Heart right ventricle (tissue), 16 donors: ENCODE data around the gene LARP6. TPM values are rescaled to one million over a fixed set of nuclear protein-coding genes. Genes with fewer than 3 reads are reported as not detected.

ENCODE experiments used
- ATAC-seq, 8 donors: fragments of 200-7000 bp; cut with Tn5 transposase; one replicate each; pipeline ENCODE4 v1.9.1; 2020; ENCODE audit warnings: mild to moderate bottlenecking in 8 of 8, moderate library complexity in 8 of 8, moderate number of reproducible peaks in 1 of 8
- DNase-seq, 2 donors: peaks; one replicate each; pipeline ENCODE4 v3.0.0-alpha.2; 2020
- H3K27ac ChIP-seq, 10 donors: fragments of 200-600 bp; sonication (generic) in 2 of 10; one replicate each; pipeline versions ENCODE4 v1.5.0 to v1.8.0; 2020 to 2022; ENCODE audit warnings: mild to moderate bottlenecking in 3 of 10
- H3K27me3 ChIP-seq, 7 donors: fragments of 200-600 bp; one replicate each; pipeline ENCODE4 v1.8.0; 2021 to 2022; ENCODE audit warnings: mild to moderate bottlenecking in 2 of 7
- H3K36me3 ChIP-seq, 9 donors: fragments of 200-600 bp; sonication (generic) in 1 of 9; one replicate each; pipeline versions ENCODE4 v1.5.0 to v1.8.0; 2020 to 2022; ENCODE audit warnings: mild to moderate bottlenecking in 2 of 9
- H3K4me1 ChIP-seq, 9 donors: fragments of 200-600 bp; sonication (generic) in 1 of 9; one replicate each; pipeline versions ENCODE4 v1.5.0 to v1.8.0; 2020 to 2022; ENCODE audit warnings: mild to moderate bottlenecking in 4 of 9
- H3K4me3 ChIP-seq, 10 donors: fragments of 200-600 bp; sonication (generic) in 2 of 10; one replicate each; pipeline versions ENCODE4 v1.5.0 to v1.8.0; 2020 to 2022; ENCODE audit warnings: mild to moderate bottlenecking in 7 of 10, moderate library complexity in 2 of 10
- H3K9me3 ChIP-seq, 11 donors: fragments of 200-600 bp in 10 of 11; sonication (generic) in 2 of 11; one replicate each; pipeline versions ENCODE4 v1.5.0 to v1.8.0; 2013 to 2022; ENCODE audit warnings: mild to moderate bottlenecking in 2 of 11, control low read depth in 1 of 11, moderate library complexity in 1 of 11
- CTCF ChIP-seq, 9 donors: fragments of 200-600 bp; sonication (generic) in 2 of 9; IDR thresholded peaks; one replicate each; pipeline versions ENCODE4 v1.5.0 to v1.8.0; 2021 to 2022; ENCODE audit warnings: antibody characterized with exemption in 9 of 9, mild to moderate bottlenecking in 5 of 9, moderate library complexity in 1 of 9
- WGBS, 2 donors: extraction: QIAGEN DNeasy Blood & Tissue Kit; methylation state at CpG; one replicate each; pipeline ENCODE4 v1.1.7; 2013; ENCODE audit warnings: inconsistent platforms in 1 of 2; 5-methylcytosine and 5-hydroxymethylcytosine counted together
- intact Hi-C, 10 donors: fragments of 100-400 bp; cut with DNase I; formaldehyde crosslinking; loops; one replicate each; pipeline versions ENCODE4 v1.11.1 to v1.14.2; 2022
- polyA plus RNA-seq, 2 donors: library from polyadenylated mRNA; stranded (reverse); fragments of 200-250 nt; gene quantifications; one replicate each; pipeline ENCODE4 v1.2.3, GENCODE V29; 2013
- total RNA-seq, 10 donors: library from RNA; stranded (reverse); fragmentation: NEBNext Ultra II Directional in 3 of 10; extraction: Animal tissue kit (Norgen Biotek cat#: 25700) in 3 of 10; gene quantifications; one replicate each; pipeline versions ENCODE4 v1.2.1 to v1.2.4, GENCODE V29; 2021 to 2023
- donor health status: Arrhythmogenic right ventricular cardiomyopathy.
- donor health status: ischemic (EF 13 %, LVEDD 7.1; RV severe dilation, severe dysfunction).
- donor health status: healthy with polysubstance abuse.
- donor health status: DM: no; HTN: yes; CAD: no.
- donor health status: DM: no; HTN: no; CAD: no.
- donor health status: ischemic (EF 25% LVEDD 6.9; RV normal size, moderate dysfunction).
- donor health status: ischemic (EF 25% LVEDD 5.7; RV mildly dilated, moderate dysfunction).
- donor health status: healthy.
- donor health status: DM: yes; HTN: yes; CAD: no.
- donor health status: Ischemic cardiomyopathy.
- donor health status: ischemic (EF 35%, LVEDD 5.7; RV mildly dilated, moderate dysfunction).
- donor health status: nonischemic (EF 11% LVEDD 7.7; RV severe dilation, severe dysfunction).
- donor health status: DM: yes; HTN: yes; CAD: no.
- donor health status: PGD.
- donor health status: ischemic (EF 29% LVEDD 5.4; RV normal size, mild dysfunction).
- donor health status: nonischemic (EF 23%, LVEDD 6.1; RV moderate dilation, normal function).

LARP6 gene
- total and polyA plus RNA-seq, 12 donors, result 22.8 to 86.2 (median 38.9) TPM

GRCh38 chr15:70783610-70784022 is 70.3 kb downstream of the LARP6 start:
- no peaks in the 10 kb centered on the region for H3K27me3 ChIP-seq
- DNase-seq, result no peak
- H3K4me1 ChIP-seq, result peaks cover 0 to 5% (median 0%) of the 10 kb centered on the region in 9 donors
- no peak overlapping the region for H3K27ac ChIP-seq
- no peaks in the 10 kb centered on the region for H3K9me3 ChIP-seq
- ATAC-seq, result no peak
- WGBS, 2 donors, result 69 to 77% methylated on average over 6 of the region's 6 CpGs
- intact Hi-C loops, result no loop called here
- H3K36me3 ChIP-seq, result no peaks in the 10 kb centered on the region
- no peak overlapping the region for H3K4me3 ChIP-seq
- no peak for TF ChIP-seq CTCF (IDR thresholded peaks at IDR 0.05)

DNA sequence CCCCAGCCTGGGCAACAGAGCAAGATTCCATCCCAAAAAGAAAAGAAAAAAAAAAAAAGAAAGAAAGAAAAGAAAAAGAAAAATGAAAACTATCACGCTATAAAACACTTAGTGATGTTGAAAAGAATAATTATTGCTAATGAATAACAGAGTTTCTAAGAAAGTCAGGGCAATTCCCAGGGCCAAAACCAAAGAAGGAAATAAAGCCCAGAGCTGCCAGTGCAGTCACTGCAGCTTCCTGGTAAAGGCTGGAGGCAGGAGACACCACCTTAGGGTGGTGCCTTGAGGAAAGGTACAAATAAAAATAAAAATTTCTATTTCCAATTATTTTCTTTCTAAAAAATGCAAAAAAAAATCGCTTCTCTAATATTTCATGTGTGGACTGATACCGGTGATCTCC is 70.9 kb downstream of the LARP6 start:
- no peaks in the 10 kb centered on the region for H3K36me3 ChIP-seq
- no peaks in the 10 kb centered on the region for H3K27me3 ChIP-seq
- WGBS, 2 donors, result 88 to 90% methylated on average over 3 of the region's 3 CpGs
- H3K4me1 ChIP-seq, result peaks cover 0 to 11% (median 0%) of the 10 kb centered on the region in 9 donors
- no peak for ATAC-seq
- no peak for TF ChIP-seq CTCF (IDR thresholded peaks at IDR 0.05)
- intact Hi-C loops, result no loop called here
- H3K9me3 ChIP-seq, result no peaks in the 10 kb centered on the region
- H3K27ac ChIP-seq, result no peak overlapping the region
- H3K4me3 ChIP-seq, result no peak overlapping the region
- no peak for DNase-seq

DNA sequence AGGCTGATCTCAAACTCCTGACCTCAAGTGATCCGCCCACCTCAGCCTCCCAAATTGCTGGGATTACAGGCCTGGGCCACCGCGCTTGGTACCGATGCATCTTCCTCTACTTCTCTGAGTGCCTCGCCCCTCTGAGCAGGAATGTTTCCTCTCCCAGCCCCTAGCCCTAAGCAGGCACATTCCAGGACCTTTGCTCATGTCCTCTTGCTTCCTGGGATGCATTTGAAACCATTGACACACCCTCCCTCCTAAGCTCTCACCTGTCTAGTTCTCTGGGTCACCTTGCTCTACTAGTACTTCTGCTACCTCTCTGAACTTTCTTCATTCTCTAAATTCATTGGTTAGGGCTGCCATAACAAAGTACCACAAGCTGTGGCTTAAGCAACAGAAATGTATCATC is 72.7 kb downstream of the LARP6 start:
- no peak for TF ChIP-seq CTCF (IDR thresholded peaks at IDR 0.05)
- Histone ChIP-seq H3K9me3 (no peaks in the 10 kb centered on the region), H3K4me1 (peaks cover 0 to 19% (median 0%) of the 10 kb centered on the region in 9 donors), H3K27ac (no peak overlapping the region), H3K36me3 (no peaks in the 10 kb centered on the region), H3K27me3 (no peaks in the 10 kb centered on the region), H3K4me3 (no peak overlapping the region)
- no peak for ATAC-seq
- intact Hi-C loops, result no loop called here
- DNase-seq, result no peak
- 95 to 96% methylated on average over 5 of the region's 5 CpGs for WGBS, 2 donors

Other genes with a start within 250 kb of the LARP6 start
- 10 to 100 TPM; 38.4 to 60.3 (median 47.1) TPM for gene UACA, start 90.6 kb downstream of the LARP6 start, total RNA-seq
- gene UACA, start 90.6 kb downstream of the LARP6 start, polyA plus RNA-seq, result 10 to 100 TPM; 14.2 to 75.4 TPM
- 1 to 10 TPM; 3.0 to 7.0 (median 5.0) TPM for gene THAP10, start 38.3 kb upstream of the LARP6 start, total RNA-seq
- gene THAP10, start 38.3 kb upstream of the LARP6 start, polyA plus RNA-seq, result 1 to 10 TPM; 1.2 to 4.2 TPM
- 100 to 1,000 TPM in 4 of 10 donors, 10 to 100 TPM in 6; 28.4 to 149 (median 78.9) TPM for gene LRRC49, start 38.7 kb upstream of the LARP6 start, total RNA-seq
- 10 to 100 TPM in 1 of 2 donors, 1 to 10 TPM in 1; 9.7 to 59.1 TPM for gene LRRC49, start 38.7 kb upstream of the LARP6 start, polyA plus RNA-seq